Neural cell (in vitro differentiated cells): ENCODE data around the gene IFFO2.

Source experiments
- EP300 ChIP-seq: fragments of 450-650 bp; conservative IDR thresholded peaks from 2 replicates; pipeline ENCODE4 v1.6.1; 2014; ENCODE audit warnings: antibody characterized with exemption, mild to moderate bottlenecking, moderate library complexity; ENCODE audit not compliant: poor library complexity, severe bottlenecking
- EZH2 ChIP-seq: fragments of 200-600, 300-800 bp; shearing (Covaris generic), sonication (generic); IDR thresholded peaks from 2 replicates; pipeline ENCODE4 v1.6.1; 2014; ENCODE audit warnings: antibody characterized with exemption, low read length, borderline replicate concordance, mild to moderate bottlenecking; ENCODE audit not compliant: insufficient read depth, poor library complexity, severe bottlenecking
- POLR2AphosphoS5 ChIP-seq: IDR thresholded peaks from 2 replicates; pipeline ENCODE4 v1.6.1; 2012
- RAD21 ChIP-seq: fragments of 450-650 bp; conservative IDR thresholded peaks from 2 replicates; pipeline ENCODE4 v1.6.1; 2014; ENCODE audit warnings: antibody characterized with exemption, mild to moderate bottlenecking, moderate library complexity
- SMC3 ChIP-seq: fragments of 450-650 bp; conservative IDR thresholded peaks from 2 replicates; pipeline ENCODE4 v1.6.1; 2014; ENCODE audit warnings: antibody characterized with exemption, mild to moderate bottlenecking, moderate library complexity; ENCODE audit not compliant: poor library complexity
- TAF1 ChIP-seq: IDR thresholded peaks from 2 replicates; pipeline ENCODE4 v1.6.1; 2012; ENCODE audit warnings: low read depth
- TF ChIP-seq, protein P1 (sequence below): fragments of 450-650 bp; IDR thresholded peaks from 2 replicates; pipeline ENCODE4 v1.5.1; 2014; ENCODE audit warnings: antibody characterized with exemption, mild to moderate bottlenecking, moderate library complexity; ENCODE audit not compliant: poor library complexity, severe bottlenecking

DNA sequence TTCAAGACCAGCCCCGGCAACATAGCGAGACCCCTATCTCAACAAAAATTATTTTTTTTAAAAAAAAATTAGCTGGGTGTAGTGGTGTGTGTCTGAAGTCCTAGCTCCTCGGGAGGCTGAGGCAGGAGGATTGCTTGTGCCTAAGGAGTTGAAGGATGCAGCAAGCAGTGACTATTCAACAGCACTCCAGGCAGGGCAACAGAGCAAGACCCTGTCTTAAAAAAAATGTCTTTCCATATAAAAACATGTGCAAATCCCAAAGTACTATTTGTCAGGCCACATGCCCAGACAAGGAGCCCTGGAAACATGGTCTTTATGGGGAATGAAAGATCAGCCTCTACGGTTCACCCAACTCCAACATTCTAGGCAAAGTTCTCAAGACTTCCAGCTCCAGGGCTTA lies 13.3 kb downstream of the IFFO2 start:
- TF ChIP-seq, protein P1, sequence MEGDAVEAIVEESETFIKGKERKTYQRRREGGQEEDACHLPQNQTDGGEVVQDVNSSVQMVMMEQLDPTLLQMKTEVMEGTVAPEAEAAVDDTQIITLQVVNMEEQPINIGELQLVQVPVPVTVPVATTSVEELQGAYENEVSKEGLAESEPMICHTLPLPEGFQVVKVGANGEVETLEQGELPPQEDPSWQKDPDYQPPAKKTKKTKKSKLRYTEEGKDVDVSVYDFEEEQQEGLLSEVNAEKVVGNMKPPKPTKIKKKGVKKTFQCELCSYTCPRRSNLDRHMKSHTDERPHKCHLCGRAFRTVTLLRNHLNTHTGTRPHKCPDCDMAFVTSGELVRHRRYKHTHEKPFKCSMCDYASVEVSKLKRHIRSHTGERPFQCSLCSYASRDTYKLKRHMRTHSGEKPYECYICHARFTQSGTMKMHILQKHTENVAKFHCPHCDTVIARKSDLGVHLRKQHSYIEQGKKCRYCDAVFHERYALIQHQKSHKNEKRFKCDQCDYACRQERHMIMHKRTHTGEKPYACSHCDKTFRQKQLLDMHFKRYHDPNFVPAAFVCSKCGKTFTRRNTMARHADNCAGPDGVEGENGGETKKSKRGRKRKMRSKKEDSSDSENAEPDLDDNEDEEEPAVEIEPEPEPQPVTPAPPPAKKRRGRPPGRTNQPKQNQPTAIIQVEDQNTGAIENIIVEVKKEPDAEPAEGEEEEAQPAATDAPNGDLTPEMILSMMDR = no peak
- TF ChIP-seq EP300 (no peak), SMC3 (no peak), EZH2 (no peak), RAD21 (no peak), TAF1 (no peak), POLR2AphosphoS5 (no peak)
